Endothelial cell of umbilical vein (primary cell): Measurements from ENCODE around the gene ATP6V0C.

Experiments used
- CTCF ChIP-seq, 2 donors: IDR thresholded peaks; 1 replicate in 1 of 2; 2 replicates in 1 of 2; pipeline ENCODE4 v1.5.1; 2011; ENCODE audit warnings: low read length in 2 of 2, mild to moderate bottlenecking in 2 of 2, moderate library complexity in 2 of 2, control low read depth in 1 of 2, inconsistent platforms in 1 of 2, low read depth in 1 of 2; ENCODE audit not compliant: insufficient read depth in 1 of 2; ENCODE audit errors: extremely low read depth in 1 of 2
- EZH2 ChIP-seq: IDR thresholded peaks from 2 replicates; pipeline ENCODE4 v1.6.1; 2012; ENCODE audit warnings: borderline replicate concordance, low read depth, mild to moderate bottlenecking, moderate library complexity, low read length, inconsistent platforms; ENCODE audit not compliant: severe bottlenecking
- FOS ChIP-seq: IDR thresholded peaks from 2 replicates; pipeline ENCODE4 v1.6.1; 2011; ENCODE audit warnings: mild to moderate bottlenecking, low read length, moderate library complexity, borderline replicate concordance; ENCODE audit not compliant: insufficient read depth
- GATA2 ChIP-seq: IDR thresholded peaks from 2 replicates; pipeline ENCODE4 v1.7.0; 2011; ENCODE audit warnings: low read depth, mild to moderate bottlenecking, moderate library complexity, mixed read lengths, low read length; ENCODE audit not compliant: insufficient read length, insufficient read depth
- JUN ChIP-seq: IDR thresholded peaks from 2 replicates; pipeline ENCODE4 v1.6.1; 2011; ENCODE audit warnings: borderline replicate concordance, low read depth; ENCODE audit not compliant: insufficient read length, insufficient read depth
- MAX ChIP-seq: IDR thresholded peaks from 2 replicates; pipeline ENCODE4 v1.6.1; 2011; ENCODE audit not compliant: insufficient read depth, insufficient read length
- MYC ChIP-seq: IDR thresholded peaks from one replicate; pipeline ENCODE4 v1.6.1; 2011; ENCODE audit warnings: mild to moderate bottlenecking, low read depth, low read length
- POLR2A ChIP-seq: IDR thresholded peaks from 2 replicates; pipeline ENCODE4 v1.6.1; 2012; ENCODE audit warnings: low read depth, mild to moderate bottlenecking, control low read depth, low read length
- POLR2AphosphoS5 ChIP-seq: IDR thresholded peaks from 2 replicates; pipeline ENCODE4 v1.6.1; 2012; ENCODE audit warnings: low read depth, mild to moderate bottlenecking, control low read depth, low read length, moderate library complexity; ENCODE audit not compliant: insufficient read depth

- TF ChIP-seq CTCF (IDR thresholded peaks at IDR 0.05; ENCODE audit: extremely low read depth in 1 of 2, insufficient read depth in 1 of 2, low read depth in 1 of 2, low read length in 2 of 2) (no peak), MAX (no peak), POLR2A (no peak), POLR2AphosphoS5 (no peak), EZH2 (no peak), FOS (no peak), JUN (no peak), GATA2 (no peak), MYC (no peak)
Observed at GRCh38 chr16:2495041-2495440, 18.7 kb upstream of the ATP6V0C start.
